ENCODE data around the gene CKLF.

DNA sequence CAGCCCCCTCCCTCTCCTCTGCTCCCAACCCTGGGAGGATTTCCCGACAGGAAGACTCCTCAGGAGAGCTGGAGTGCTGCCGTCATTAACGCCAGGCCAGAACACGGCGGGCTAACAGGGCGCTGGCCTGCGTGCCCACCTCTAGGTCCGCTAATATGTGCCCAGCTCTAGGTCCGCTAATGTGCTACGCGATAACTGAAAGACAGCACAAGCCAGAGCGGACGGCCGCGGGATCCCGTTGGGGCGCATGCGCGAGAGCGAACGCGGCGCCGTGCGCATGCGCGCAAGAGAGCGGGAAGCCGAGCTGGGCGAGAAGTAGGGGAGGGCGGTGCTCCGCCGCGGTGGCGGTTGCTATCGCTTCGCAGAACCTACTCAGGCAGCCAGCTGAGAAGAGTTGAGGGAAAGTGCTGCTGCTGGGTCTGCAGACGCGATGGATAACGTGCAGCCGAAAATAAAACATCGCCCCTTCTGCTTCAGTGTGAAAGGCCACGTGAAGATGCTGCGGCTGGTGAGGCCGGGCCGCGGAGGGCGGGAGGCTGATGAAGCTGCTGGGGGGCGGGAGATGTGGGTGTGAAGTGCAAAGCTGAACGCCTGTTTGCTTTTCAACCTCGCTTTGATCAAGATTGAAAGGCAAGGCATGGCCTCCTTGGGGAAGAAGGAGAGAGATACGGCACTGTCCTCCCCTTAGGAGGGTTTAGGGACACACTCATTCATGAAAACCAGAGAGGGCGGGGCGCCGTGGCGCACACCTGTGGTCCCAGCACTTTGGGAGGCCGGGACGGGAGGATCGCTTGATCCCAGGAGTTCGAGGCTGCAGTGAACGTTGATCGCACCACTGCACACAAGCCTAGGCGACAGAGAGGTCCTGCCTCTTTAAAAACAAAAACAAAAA is at the start of gene CKLF:
- TF ChIP-seq CTCF (IDR thresholded peaks at IDR 0.05) (peak in 1 of 6 experiments; percentile 45), POLR2A (IDR thresholded peaks at IDR 0.05) (peak in 3 of 4 donors; percentile 59 to 96 (median 91)), POLR2AphosphoS5 (IDR thresholded peaks at IDR 0.05) (peak; percentile 92 to 94), EP300 (IDR thresholded peaks at IDR 0.05) (peak in 1 of 4 donors; percentile 24)
